K562 (cell line): ENCODE results near the gene NRM. TPM values are rescaled to one million over a fixed set of nuclear protein-coding genes. Genes with fewer than 3 reads are reported as not detected.

ENCODE experiments used
- ATAC-seq: fragments of 200-7000 bp; cut with Tn5 transposase; 3 replicates; pipeline ENCODE4 v1.9.1; 2020; ENCODE audit warnings: moderate library complexity
- BruUV-seq: library from RNA; stranded (reverse); fragments of 400-500 nt; replicated peaks from 2 replicates; lab custom pipeline; 2021; lab: Mats Ljungman, UMichigan
- CTCF ChIA-PET: fragments of 300-600 bp; formaldehyde crosslinking; extraction: SDS; loops from one replicate; lab custom pipeline; 2021; ENCODE audit warnings: low intra/inter-chr PET ratio; lab: Yijun Ruan, JAX
- POLR2A ChIA-PET: fragments of 300-600, 350-650 bp; sonication (Branson Sonifier 250); formaldehyde crosslinking; extraction: SDS; loops from one replicate; lab custom pipeline; 2021; ENCODE audit warnings: antibody characterized with exemption, inconsistent platforms; lab: Yijun Ruan, JAX
- DNase-seq, 4 experiments: peaks; one replicate each; pipeline versions ENCODE4 v3.0.0 to v3.0.0-alpha.2; 2011 to 2018; ENCODE audit warnings: low spot score in 3 of 4, mixed read lengths in 3 of 4; ENCODE audit errors: extremely low read depth in 1 of 4
- FAIRE-seq: peaks from 2 replicates; lab custom pipeline; 2011; peaks lifted over from hg19 to GRCh38; lab: Jason Lieb, UNC
- H2AFZ ChIP-seq: 2 replicates; pipeline ENCODE4 v1.6.0; 2011; ENCODE audit warnings: low read depth, low read length, control low read depth, inconsistent platforms
- H3K27ac ChIP-seq: fragments of 200-600 bp; 3 replicates; pipeline ENCODE4 v1.8.0; 2011; ENCODE audit warnings: low read depth, mild to moderate bottlenecking, control low read depth, inconsistent platforms, low read length, moderate library complexity, mixed read lengths; ENCODE audit errors: extremely low read depth
- H3K27me3 ChIP-seq, 2 experiments: fragments of 300-600 bp in 1 of 2; 2 replicates in 1 of 2; 3 replicates in 1 of 2; pipeline versions ENCODE4 v1.6.0 to v1.8.0; 2011; ENCODE audit warnings: inconsistent platforms in 2 of 2, low read length in 2 of 2, mild to moderate bottlenecking in 1 of 2, mixed read lengths in 1 of 2, moderate library complexity in 1 of 2; ENCODE audit not compliant: control insufficient read depth in 2 of 2, insufficient read depth in 2 of 2
- H3K36me3 ChIP-seq: fragments of 300-600 bp; 3 replicates; pipeline ENCODE4 v1.8.0; 2011; ENCODE audit warnings: mild to moderate bottlenecking, low read length, inconsistent platforms; ENCODE audit not compliant: control insufficient read depth, insufficient read depth
- H3K4me1 ChIP-seq, 2 experiments: fragments of 200-600 bp in 1 of 2; replicated peaks in 1 of 2; 2 replicates in 1 of 2; 3 replicates in 1 of 2; pipeline versions ENCODE4 v1.5.1 to v1.8.0; 2011; ENCODE audit warnings: inconsistent platforms in 2 of 2, low read length in 2 of 2, mild to moderate bottlenecking in 1 of 2, mixed read lengths in 1 of 2, moderate library complexity in 1 of 2; ENCODE audit not compliant: control insufficient read depth in 2 of 2, insufficient read depth in 2 of 2
- H3K4me2 ChIP-seq: 2 replicates; pipeline ENCODE4 v1.6.1; 2011; ENCODE audit warnings: low read length, control low read depth, inconsistent platforms, mixed read lengths; ENCODE audit not compliant: insufficient read depth
- H3K4me3 ChIP-seq: fragments of 200-600 bp; sonication (generic), shearing (Covaris generic); 2 replicates; pipeline ENCODE4 v1.5.1; 2016; ENCODE audit warnings: control low read depth, inconsistent platforms
- H3K79me2 ChIP-seq: fragments of 200-600 bp; 3 replicates; pipeline ENCODE4 v1.8.0; 2011; ENCODE audit warnings: low read length, inconsistent platforms; ENCODE audit not compliant: control insufficient read depth, insufficient read depth
- H3K9ac ChIP-seq, 2 experiments: 2 replicates each; pipeline versions ENCODE4 v1.6.0 to v1.6.1; 2011; ENCODE audit warnings: low read depth in 2 of 2, low read length in 2 of 2, control low read depth in 1 of 2, inconsistent platforms in 1 of 2, mild to moderate bottlenecking in 1 of 2, mixed read lengths in 1 of 2; ENCODE audit not compliant: insufficient read depth in 1 of 2
- H3K9me1 ChIP-seq: one replicate; pipeline ENCODE4 v1.6.0; 2011; ENCODE audit warnings: inconsistent platforms, mild to moderate bottlenecking, low read length, moderate library complexity; ENCODE audit not compliant: control insufficient read depth, insufficient read depth
- H3K9me3 ChIP-seq: replicated peaks from 2 replicates; pipeline ENCODE4 v1.5.1; 2011; ENCODE audit warnings: low read depth, low read length, inconsistent platforms; ENCODE audit not compliant: control insufficient read depth, insufficient read depth
- H4K20me1 ChIP-seq: replicated peaks from 2 replicates; pipeline ENCODE4 v1.6.1; 2011; ENCODE audit warnings: low read length, inconsistent platforms, mixed read lengths; ENCODE audit not compliant: control insufficient read depth, insufficient read depth
- CHD4 ChIP-seq: fragments of 200-600 bp; sonication (generic); IDR thresholded peaks from 3 replicates; pipeline ENCODE4 v1.6.1; 2012; ENCODE audit warnings: low read depth, mild to moderate bottlenecking, mixed read lengths, low read length, inconsistent platforms; ENCODE audit not compliant: insufficient read depth, insufficient replicate concordance, poor library complexity, severe bottlenecking
- ESRRA ChIP-seq: fragments of 450-650 bp; IDR thresholded peaks from 2 replicates; pipeline ENCODE4 v1.6.1; 2014; ENCODE audit warnings: low read depth, mild to moderate bottlenecking, moderate library complexity, borderline replicate concordance
- PCBP1 ChIP-seq: fragments of 200-400 bp; formaldehyde crosslinking; IDR thresholded peaks from 2 replicates; pipeline ENCODE4 v1.6.1; 2018; ENCODE audit warnings: mild to moderate bottlenecking, low read depth, low read length; ENCODE audit not compliant: poor library complexity, severe bottlenecking
- SMAD1 ChIP-seq: fragments of 150-350 bp; IDR thresholded peaks from 2 replicates; pipeline ENCODE4 v1.6.1; 2014; ENCODE audit warnings: low read length, low read depth; ENCODE audit not compliant: partially characterized antibody
- TOE1 ChIP-seq, 2 experiments: fragments of 450-650 bp in 1 of 2; sonication (generic) in 1 of 2; formaldehyde crosslinking in 1 of 2; IDR thresholded peaks; 2 replicates each; pipeline versions ENCODE4 v1.7.1 to v1.8.0; 2016 to 2022; ENCODE audit warnings: borderline replicate concordance in 2 of 2, mild to moderate bottlenecking in 2 of 2, antibody characterized with exemption in 1 of 2, inconsistent platforms in 1 of 2, low read depth in 1 of 2, missing genetic modification reagents in 1 of 2, moderate library complexity in 1 of 2
- ZNF174 ChIP-seq: fragments of 250-450 bp; sonication (Bioruptor Pico); IDR thresholded peaks from 2 replicates; pipeline ENCODE4 v1.4.0; 2020; ENCODE audit warnings: mild to moderate bottlenecking
- ZNF318 ChIP-seq, 2 experiments: fragments of 450-650 bp; IDR thresholded peaks; 2 replicates each; pipeline ENCODE4 v1.6.1; 2016; ENCODE audit warnings: mild to moderate bottlenecking in 2 of 2, borderline replicate concordance in 1 of 2, low read depth in 1 of 2, moderate library complexity in 1 of 2
- WGBS: fragments of 100-300 bp; shearing (Covaris generic); methylation state at CpG from one replicate; pipeline ENCODE4 v1.1.6; 2016; ENCODE audit warnings: low coverage, mixed read lengths; ENCODE audit not compliant: insufficient coverage; ENCODE audit errors: missing lambda C conversion rate; 5-methylcytosine and 5-hydroxymethylcytosine counted together
- in situ Hi-C: fragments of 300-500 bp; cut with MboI; formaldehyde crosslinking; loops from 4 replicates; pipeline ENCODE4 v1.15.0; 2018; ENCODE audit warnings: inconsistent platforms, mixed read lengths
- intact Hi-C: fragments of 100-400 bp; cut with micrococcal nuclease; formaldehyde crosslinking; loops from 2 replicates; pipeline ENCODE4 v1.14.2; 2022
- polyA plus RNA-seq, 8 experiments: library from polyadenylated mRNA; depleted of rRNA in 4 of 8; stranded (reverse) in 5 of 8; unstranded in 3 of 8; fragments of >200 nt; fragmentation: Nextera tagmentation in 2 of 8; fragmentation: Illumina TruSeq in 1 of 8; extraction: Ambion mirVana in 2 of 8; extraction: Trizol in 1 of 8; gene quantifications; 2 replicates each; pipeline versions ENCODE4 v1.2.1 to v1.2.3, GENCODE V29; 2011 to 2014; ENCODE audit warnings: inconsistent platforms in 1 of 8, missing spikeins in 1 of 8
- total RNA-seq, 7 experiments: library from RNA; depleted of rRNA in 6 of 7; stranded (reverse); fragments of >200 nt in 6 of 7; fragmentation: Illumina TruSeq in 2 of 7; extraction: Trizol in 2 of 7; gene quantifications; 2 replicates each; pipeline versions ENCODE4 v1.2.1 to v1.2.3, GENCODE V29; 2011 to 2021; ENCODE audit warnings: low replicate concordance in 1 of 7

NRM gene
- total and polyA plus RNA-seq, 9 of the 15 experiments (the other 6 are each of a cell fraction or from before 2014, with no cell fraction given) = 9.7 to 58.2 (median 18.1) TPM

GRCh38 chr6:30647242-30648116 lies 43.3 kb downstream of the NRM start (continued):
- TF ChIP-seq CHD4 (peak; percentile 70), ESRRA (peak; percentile 99), SMAD1 (peak; percentile 6)

GRCh38 chr6:30646450-30647241 lies 44.1 kb downstream of the NRM start, which contains the start of gene C6orf136:
Gene C6orf136 (plus strand): TSS chr6:30647133. CDS start chr6:30647232, 99 bp downstream.
- intact Hi-C loops = loop anchor here (2.0 kb wide), 1 partner anchor 30 kb away; the partner anchor contains the start of genes MRPS18B and PPP1R10
- peaks cover 15 to 29% of the 10 kb centered on the region in 2 experiments for H3K4me1 ChIP-seq
- 2% methylated on average over 23 of the region's 37 CpGs for WGBS
- peaks cover 30% of the 10 kb centered on the region for H3K36me3 ChIP-seq
- H3K27ac ChIP-seq = peak within 1 kb of the TSS; percentile 83
- H3K27me3 ChIP-seq = no peaks in the 10 kb centered on the region
- peak within 1 kb of the TSS; percentile 68 for H3K4me3 ChIP-seq
- peak; percentile 95 to 99 (median 98) for DNase-seq
- H3K79me2 ChIP-seq = peaks cover 44% of the 10 kb centered on the region
- H2AFZ ChIP-seq = peak within 1 kb of the TSS; percentile 90
- ChIA-PET CTCF (interaction anchor here (0.6 kb wide), 1 partner anchor 114 kb away, joined by 5 read pairs; no protein-coding TSS in a partner anchor), POLR2A (interaction anchor here (0.5 to 3.9 kb wide), 13 partner anchors 10 to 796 kb away, joined by 3 to 46 read pairs (median 5); partner anchors contain the start of genes MDC1 and MRPS18B)
- peak; percentile 81 for FAIRE-seq
- in situ Hi-C loops = no loop called here
- H4K20me1 ChIP-seq = no peaks in the 10 kb centered on the region
- peak within 1 kb of the TSS; percentile 97 for H3K4me2 ChIP-seq
- ATAC-seq = peak; percentile 87
- no peaks in the 10 kb centered on the region for H3K9me1 ChIP-seq
- no peaks in the 10 kb centered on the region for H3K9me3 ChIP-seq
- H3K9ac ChIP-seq = peak within 1 kb of the TSS; percentile 75 to 99
- BruUV-seq = TSS peak; percentile 67
- no peak for TF ChIP-seq ZNF318 (IDR thresholded peaks at IDR 0.05; ENCODE audit: borderline replicate concordance in 1 of 2, low read depth in 1 of 2)
- no peak for TF ChIP-seq TOE1 (IDR thresholded peaks at IDR 0.05; ENCODE audit: borderline replicate concordance)
- TF ChIP-seq TOE1 (CRISPR knock-in tag; IDR thresholded peaks at IDR 0.05; ENCODE audit: borderline replicate concordance, low read depth) = no peak
- no peak for TF ChIP-seq ZNF174 (CRISPR knock-in tag)
- peak; percentile 82 for TF ChIP-seq PCBP1
